GM12874 (cell line): Measurements from ENCODE around the gene PERP.

ENCODE experiments used
- TF ChIP-seq, protein P1 (sequence below): IDR thresholded peaks from 2 replicates; pipeline ENCODE4 v1.5.1; 2011; ENCODE audit warnings: low read depth, mild to moderate bottlenecking, control low read depth, low read length, moderate library complexity; ENCODE audit not compliant: insufficient read depth

The PERP gene

DNA sequence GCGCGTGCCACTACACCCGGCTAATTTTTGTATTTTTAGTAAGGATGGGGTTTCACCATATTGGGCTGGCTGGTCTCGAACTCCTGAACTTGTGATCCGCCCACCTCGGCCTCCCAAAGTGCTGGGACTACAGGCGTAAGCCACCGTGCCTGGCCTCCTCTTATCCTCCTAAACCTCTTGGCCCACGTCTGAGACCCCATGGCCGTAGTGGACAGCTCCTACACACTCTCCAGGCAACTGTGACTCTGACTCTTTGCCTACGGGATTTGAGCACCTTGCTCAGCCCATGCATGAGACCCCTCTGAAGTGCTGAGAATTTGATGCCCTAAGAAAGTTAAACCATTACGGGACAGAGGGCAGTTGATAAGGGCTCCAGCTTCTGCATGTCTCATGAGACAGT is 25.0 kb downstream of the PERP start:
- TF ChIP-seq, protein P1, sequence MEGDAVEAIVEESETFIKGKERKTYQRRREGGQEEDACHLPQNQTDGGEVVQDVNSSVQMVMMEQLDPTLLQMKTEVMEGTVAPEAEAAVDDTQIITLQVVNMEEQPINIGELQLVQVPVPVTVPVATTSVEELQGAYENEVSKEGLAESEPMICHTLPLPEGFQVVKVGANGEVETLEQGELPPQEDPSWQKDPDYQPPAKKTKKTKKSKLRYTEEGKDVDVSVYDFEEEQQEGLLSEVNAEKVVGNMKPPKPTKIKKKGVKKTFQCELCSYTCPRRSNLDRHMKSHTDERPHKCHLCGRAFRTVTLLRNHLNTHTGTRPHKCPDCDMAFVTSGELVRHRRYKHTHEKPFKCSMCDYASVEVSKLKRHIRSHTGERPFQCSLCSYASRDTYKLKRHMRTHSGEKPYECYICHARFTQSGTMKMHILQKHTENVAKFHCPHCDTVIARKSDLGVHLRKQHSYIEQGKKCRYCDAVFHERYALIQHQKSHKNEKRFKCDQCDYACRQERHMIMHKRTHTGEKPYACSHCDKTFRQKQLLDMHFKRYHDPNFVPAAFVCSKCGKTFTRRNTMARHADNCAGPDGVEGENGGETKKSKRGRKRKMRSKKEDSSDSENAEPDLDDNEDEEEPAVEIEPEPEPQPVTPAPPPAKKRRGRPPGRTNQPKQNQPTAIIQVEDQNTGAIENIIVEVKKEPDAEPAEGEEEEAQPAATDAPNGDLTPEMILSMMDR: no peak

DNA sequence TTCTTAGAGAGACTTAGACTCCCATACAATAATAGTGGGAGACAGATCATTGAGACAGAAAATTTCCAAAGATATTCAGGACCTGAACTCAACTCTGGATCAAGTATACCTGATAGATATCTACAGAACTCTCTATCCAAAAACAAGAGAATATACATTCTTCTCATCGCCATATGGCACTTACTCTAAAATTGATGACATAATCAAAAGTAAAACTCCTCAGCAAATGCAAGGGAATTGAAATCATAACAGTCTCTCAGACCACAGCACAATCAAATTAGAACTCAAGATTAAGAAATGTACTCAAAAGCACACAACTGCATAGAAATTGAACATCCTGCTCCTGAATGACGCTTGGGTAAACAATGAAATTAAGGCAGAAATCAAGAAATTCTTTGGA is 28.7 kb downstream of the PERP start:
- TF ChIP-seq, protein P1: no peak

DNA sequence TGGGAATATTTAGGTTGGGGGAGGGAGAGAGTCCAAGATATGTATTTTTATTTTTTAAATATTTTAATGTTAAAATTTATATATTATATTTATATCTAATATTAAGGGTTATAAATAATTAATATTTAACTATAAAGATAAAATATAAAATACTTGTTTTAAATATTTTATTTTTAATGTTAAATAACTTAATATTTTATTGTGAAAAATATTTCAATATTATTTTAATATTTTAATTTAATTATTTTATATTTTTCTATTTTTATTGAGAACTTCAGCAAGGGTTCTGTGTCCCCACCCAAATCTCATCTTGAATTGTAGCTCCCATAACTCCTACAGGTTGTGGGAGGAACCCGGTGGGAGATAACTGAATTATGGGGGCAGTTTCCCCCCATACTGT is 34.0 kb downstream of the PERP start:
- TF ChIP-seq, protein P1: no peak

DNA sequence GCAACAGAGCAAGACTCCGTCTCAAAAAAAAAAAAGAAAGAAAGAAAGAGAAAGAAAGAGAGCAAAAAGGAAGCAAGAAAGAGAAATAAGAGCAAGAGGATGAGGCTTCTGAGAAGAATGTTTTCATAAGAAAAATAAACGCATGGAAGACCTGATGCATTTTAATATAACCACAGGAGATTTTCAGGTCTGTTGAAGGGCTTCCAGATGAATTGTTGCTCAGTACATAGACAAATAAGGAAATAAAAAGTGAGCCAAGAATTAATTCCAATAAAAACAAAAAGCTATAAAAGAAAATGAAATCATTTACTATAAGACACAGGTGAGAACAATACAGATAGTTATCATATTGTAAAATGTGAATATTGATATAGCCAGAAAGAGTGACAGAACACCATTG is 43.5 kb downstream of the PERP start:
- TF ChIP-seq, protein P1: no peak

DNA sequence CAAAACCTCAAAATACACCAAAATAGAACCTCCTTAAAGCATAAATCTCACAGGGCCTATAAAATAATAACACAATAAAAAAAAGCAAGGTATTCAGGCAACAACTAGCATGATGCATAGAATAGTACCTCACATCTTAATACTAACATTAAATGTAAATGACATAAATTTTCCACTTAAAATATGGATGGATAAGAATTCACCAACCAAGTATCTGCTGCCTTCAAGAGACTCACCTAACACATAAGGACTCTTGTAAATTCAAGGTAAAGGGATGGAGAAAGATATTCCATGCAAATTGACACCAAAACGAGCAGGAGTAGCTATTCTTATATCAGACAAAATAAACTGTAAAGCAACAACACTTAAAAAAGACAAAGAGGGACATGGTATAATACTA is 52.2 kb downstream of the PERP start:
- TF ChIP-seq, protein P1: no peak

DNA sequence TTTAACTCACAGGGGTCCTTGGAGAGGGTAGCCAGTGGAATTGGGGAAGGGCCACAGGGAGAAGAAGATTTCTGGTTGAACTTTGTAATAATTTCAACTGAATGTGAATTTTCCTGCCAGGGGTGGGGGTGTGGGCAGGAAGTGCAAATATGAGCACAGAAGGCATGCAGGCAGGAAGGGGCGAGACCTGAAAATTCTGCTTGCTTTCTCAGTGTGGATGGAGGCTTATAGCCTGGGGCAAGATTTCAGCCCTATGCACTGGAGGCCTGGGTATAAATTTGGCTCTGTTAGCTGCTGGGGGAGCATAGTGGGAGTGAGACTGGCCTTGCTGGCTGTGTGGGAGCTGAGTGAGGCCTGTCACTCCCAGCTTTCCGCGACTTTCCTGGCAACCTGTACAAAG is 54.4 kb downstream of the PERP start:
- TF ChIP-seq, protein P1: no peak

DNA sequence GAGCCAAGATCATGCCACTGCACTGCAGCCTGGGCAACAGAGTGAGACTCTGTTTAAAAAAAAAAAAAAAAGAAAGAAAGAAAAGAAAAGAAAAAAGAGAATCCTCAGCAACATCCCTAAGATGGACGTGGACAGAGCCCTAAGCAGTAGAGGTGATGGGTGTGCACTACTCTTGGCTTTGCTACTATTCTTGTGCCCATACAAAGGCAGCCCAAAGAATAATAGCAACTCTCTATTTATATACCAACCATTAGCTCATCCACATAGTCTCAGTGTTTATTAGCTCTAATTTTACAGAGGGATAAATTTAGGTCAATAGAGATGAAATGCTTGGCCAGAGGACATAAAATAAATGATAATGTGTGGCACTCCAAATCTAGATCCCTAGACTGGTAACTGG is 62.2 kb downstream of the PERP start:
- TF ChIP-seq, protein P1: no peak

DNA sequence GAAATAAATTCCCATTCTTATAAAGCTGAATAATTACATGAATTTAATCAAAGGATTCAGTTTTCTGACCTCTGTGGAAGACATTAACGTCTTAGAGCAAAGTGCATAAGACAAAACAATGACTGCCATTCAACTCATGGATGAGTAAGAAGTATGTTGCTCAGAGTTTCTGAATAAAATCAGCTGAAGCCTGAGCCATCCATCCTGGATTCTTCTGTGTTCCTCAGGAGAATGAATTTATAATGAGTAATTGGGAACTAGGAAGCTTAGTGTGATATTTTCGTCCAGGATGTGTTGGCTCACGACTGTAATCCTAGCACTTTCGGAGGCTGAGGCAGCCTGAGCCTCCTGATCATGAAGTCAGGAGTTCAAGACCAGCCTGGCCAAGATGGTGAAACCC is 62.8 kb downstream of the PERP start:
- TF ChIP-seq, protein P1: no peak
